ENCODE data around the gene RGS9.
A peak's percentile ranks its signal among the peaks of the same experiment; 100 is the strongest.
"Not testable (repeated sequence)": the region's sequence is repeated elsewhere in the genome, so short reads cannot be mapped to it uniquely, and the experiment has no call there.

RGS9 gene

DNA sequence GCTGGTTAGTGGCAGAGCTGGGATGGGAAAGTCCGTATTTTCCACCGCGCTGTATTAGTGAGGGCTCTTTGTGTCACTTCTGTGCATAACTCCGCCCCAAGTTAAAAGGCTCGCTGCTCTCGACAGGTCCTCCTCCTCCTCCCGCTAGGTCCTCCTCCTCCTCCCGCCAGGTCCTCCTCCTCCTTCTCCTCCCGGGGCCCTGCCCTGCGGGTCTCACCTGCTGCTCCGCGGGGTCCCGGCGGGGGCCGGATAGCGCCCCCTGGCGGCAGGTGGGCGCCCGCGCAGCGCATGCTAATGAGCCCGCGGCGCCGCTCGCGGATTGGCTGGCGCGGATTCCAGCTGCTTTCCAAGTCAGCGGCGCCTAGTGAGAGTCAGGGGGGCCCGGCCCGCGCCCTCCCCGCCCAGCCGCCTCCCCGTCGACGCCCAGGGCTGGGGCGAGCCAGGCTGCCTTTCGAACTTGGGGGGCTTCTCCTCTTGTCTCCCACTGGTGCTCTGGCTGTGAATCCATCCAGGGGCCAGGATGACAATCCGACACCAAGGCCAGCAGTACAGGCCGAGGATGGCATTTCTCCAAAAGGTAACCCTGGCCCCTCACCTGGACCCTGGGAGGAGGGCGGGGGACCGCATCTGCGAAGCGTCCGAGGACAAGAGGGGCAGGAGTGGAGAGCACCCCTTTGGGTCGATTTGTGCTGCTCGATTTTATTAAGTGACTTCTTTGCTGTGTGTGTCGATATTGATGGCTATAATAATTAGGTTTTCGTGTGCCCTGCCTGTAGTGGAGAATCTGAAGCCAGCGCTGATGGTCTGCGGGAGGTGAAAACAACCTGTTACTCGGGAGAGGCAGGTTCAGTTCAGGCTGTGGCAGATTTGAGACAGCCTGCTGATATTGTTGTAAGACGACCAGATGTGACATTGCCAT lies at the start of gene RGS9:
RGS9 (plus strand) TSS at position 350 of the 919 bp plus-strand sequence; CDS start at position 521, 171 bp downstream.
- peak; percentile 83 for DNase-seq

DNA sequence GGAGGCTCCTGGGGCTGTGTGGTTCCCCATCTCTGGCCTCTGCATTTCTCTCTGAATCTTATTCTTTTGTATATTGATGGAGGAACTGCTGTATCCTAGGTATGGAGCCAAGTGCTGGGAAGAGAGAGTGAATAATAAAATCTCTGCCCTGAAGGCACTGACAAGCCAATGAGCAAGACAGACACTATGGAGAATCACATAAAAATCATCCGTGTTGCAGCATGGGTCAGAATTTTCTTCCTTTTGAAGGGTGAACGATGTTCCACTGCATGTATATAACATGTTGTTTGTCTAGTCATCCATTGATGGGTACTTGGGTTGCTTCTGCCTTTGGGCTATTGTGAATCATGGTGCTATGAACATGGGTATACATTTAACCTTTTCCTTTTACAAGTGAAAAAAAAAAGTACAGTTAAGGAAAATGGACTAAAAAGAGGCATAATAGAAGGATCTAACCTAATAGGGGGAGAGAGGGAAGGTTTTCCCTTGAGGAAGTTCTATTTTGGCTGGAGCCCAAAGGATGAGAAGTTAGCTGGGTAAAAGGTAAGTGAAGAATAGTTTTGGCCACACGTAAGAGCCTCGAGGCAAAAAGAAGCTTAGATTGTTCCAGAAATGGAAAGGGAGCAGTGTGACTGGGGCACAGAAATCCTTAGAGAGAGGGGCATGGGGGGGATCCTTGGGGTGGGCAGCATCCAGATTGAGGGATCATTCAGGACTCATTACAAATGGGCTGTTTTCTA lies 48.4 kb upstream of the RGS9 start:
- no peak for DNase-seq

DNA sequence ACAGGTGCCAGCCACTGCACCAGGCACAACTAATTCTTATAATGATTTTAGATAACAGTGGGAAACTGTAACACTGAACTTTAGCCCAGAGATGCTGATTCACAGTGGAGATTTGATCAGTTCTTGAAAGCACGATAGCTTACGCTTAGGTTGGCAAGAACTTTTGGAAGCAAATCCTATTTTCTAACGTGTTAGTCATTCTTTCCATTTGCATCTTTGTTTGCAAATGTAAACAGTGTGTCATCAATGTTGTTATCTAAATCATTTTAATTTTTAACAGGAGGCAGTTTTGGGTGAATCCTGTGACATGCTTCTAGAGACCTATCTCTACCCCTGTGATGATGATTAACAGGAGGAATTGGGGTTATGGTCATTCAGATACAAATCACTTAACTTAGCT lies 44.9 kb upstream of the RGS9 start:
- DNase-seq = no peak

DNA sequence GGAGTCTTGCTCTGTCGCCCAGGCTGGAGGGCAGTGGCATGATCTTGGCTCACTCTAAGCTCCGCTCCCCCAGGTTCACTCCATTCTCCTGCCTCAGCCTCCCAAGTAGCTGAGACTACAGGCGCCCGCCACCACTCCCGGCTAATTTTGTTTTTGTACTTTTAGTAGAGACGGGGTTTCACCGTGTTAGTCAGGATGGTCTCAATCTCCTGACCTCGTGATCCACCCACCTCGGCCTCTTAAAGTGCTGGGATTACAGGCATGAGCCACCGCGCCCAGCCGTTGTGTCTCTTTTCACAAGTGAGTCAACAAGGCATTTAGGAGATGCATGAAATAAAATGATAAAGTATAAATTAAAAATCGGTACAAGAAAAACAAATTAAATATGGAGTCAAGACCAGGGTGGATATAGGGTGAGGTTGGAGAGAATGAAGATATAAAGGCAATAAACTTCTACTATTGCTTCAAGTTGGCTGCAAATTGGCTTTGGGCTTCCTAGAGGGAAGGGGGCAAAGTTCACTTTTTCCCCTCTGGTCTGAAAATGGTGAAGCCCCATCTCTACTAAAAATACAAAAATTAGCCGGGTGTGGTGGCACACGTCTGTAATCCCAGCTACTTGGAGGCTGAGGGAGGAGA lies 44.3 kb upstream of the RGS9 start:
- not testable (repeated sequence) for DNase-seq

DNA sequence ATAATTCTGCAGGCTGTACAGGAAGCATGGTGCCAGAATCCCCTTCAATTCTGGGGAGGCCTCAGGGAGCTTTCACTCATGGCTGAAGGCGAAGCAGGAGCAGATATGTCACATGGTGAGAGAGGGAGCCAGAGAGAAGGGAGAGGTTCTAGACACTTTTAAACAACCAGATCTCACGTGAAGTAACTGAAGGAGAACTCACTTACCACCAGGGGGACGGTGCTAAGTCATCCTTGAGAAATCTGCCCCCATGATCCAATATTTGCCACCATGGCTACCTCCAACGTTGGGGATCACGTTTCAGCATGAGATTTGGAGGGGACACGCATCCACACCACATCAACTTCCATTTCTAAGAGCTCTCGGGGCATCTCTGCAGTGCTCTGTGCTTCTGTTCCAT lies 43.2 kb upstream of the RGS9 start:
- DNase-seq = no peak

DNA sequence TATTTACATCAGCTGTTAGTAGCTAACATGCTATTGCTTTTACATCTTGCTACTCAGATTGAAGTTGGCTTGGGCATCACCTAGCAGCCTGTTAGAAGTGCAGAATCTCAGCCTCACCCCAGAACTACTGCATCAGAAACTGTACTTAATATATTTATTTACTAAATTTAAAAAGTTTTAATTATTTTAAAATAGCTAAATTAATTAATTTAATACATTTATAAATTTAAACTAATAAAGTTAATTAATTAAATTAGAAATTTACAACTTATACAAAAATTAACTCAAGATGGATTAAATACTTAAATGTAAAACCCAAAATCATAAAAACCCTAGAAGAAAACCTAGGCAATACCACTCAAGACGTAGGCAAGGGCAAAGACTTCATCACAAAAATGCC lies 41.7 kb upstream of the RGS9 start:
- DNase-seq = no peak

DNA sequence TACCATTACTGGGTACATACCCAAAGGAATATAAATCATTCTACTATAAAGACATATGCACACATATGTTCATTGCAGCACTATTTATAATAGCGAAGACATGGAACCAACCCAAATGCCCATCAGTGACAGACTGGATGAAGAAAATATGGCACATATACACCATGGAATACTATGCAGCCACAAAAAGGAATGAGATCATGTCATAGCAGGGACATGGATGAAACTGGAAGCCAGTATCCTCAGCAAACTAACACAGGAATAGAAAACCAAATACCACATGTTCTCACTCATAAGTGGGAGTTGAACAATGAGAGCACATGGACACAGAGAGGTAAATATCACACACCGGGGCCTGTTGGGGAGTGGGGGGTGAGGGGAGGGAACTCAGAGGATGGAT lies 40.8 kb upstream of the RGS9 start:
- DNase-seq = not testable (repeated sequence)

DNA sequence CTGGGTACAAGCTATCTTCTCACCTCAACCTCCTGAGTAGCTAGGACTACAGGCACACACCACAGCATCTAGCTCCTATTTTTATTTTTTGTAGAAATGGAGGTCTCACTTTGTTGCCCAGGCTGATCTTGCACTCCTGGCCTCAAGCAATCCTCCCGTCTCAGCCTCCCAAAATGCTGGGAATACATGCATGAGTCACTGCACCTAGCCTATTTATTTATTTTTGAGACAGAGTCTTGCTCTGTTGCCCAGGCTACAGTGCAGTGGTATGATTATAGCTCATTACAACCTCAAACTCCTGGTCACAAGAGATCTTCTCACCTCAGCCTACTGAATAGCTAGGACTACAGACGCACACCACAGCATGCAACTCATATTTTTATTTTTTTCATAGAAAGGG lies 40.1 kb upstream of the RGS9 start:
- no peak for DNase-seq

DNA sequence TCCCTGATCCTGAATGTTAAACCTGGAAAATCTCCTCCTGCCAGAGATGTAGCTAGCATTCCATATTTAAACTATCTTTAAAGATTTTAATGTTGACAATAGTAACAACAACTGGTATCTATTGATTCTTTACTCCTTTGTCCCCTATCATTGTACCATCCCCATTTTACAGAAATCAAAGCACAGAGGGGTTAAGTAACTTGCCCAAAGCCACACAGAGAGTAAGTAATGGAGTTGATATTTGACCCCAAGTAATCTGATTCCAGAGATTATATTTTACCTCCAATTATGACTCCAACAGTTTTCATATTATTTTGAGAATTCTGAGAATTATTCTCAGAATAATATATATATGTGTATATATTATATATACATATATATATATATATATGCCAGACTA lies 37.7 kb upstream of the RGS9 start:
- no peak for DNase-seq

DNA sequence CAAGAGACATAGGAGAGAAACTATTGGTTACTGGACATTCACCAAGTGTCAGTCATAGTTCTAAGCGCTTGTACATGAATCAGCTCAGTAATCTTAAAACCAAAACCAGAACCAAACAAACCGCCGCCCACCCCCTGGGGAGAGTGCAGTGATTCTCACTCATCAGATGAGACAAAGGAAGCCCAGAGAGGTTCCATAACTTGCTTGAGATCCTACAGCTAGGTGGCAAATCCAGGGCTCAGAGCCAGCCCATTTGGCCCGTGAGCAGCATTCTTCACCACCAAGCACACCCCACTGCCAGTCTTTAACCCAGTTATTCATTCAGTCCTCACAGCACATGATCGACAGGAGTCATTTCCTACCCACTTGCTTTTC lies 37.2 kb upstream of the RGS9 start:
- DNase-seq = peak; percentile 84

DNA sequence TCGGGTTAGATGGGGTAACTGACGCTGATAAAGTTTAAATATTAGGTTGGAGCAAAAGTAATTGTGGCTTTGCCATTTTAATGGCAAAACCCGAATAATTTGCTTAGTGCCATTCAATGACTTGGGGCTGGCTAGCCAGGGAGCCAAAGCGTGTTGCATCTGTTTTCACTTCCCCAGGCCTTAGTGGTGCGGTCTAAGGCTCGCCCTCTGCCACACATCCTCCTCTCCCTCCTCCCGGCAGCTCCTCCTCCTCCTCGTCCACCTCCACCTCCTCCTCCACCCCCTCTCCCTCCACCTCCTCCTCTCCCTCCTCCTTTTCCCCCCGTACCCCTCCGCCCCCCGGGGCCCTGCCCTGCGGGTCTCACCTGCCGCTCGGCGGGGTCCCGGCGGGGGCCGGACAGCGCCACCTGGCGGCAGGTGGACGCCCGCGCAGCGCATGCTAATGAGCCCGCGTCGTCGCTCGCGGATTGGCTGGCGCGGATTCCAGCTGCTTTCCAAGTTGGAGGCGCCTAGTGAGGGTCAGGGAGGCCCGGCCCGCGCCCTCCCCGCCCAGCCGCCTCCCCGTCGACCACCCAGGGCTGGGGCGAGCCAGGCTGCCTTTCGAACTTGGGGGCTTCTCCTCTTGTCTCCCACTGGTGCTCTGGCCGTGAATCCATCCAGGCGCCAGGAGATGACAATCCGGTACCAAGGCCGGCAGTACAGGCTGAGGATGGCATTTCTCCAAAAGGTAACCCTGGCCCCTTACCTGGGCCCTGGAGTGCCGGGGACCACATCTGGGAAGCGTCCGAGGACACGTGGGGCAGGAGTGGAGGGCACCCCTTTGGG lies 36.6 kb upstream of the RGS9 start:
- DNase-seq = peak; percentile 79

DNA sequence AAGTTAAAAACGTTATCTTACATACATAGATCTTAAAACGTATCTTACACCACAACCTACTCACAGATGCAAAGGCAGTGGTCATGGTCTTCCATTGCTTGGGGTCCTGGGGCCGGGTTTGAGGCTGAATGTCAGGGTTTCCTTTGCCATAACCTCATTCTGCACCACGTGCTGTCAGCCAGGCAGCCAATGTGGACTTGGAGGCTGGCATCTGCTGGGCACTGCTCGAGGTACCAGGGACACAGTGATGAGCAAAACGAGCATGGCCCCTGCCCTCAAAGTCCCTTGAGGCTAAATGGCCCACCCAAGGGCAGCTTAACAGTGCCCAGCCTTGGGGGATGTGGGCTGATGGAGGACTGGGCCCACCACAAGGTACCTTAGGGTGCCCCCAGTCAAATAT lies 35.8 kb upstream of the RGS9 start:
- no peak for DNase-seq

DNA sequence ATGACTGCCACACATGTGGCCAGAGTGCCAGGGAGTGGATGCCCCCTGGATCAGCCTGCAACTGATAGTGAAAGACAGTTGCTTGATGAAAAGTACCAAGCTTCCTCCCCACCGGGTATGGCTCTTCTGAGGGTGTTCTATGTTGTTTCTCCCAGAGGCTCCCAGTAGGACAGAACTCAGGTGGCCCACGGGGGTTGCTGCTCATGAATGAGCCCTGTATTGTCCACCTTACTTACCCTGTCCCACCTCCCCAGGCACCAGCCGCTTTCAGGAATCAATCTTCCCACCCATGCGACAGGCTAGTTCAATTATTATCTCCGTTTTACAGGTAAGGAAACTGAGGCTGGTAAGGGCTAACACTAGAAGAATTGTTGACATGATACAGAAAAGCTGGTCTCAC lies 34.9 kb upstream of the RGS9 start:
- no peak for DNase-seq

DNA sequence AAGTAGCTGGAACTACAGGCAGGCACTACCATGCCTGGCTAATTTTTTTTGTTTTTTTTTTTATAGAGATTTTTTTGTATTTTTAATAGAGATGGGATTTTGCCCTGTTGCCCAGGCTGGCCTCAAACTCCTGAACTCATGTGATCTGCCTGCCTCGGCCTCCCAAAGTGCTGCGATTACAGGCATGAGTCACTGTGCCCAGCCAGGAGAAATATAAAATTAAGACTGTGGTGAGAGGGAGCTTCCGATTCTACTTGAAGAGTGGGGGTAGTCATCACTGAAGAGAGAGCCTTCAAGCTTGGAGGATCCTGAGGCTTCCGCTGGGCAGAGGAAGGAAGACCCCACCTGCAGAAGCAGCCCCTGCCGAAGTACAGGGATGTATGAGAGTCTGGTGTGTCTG lies 34.4 kb upstream of the RGS9 start:
- DNase-seq = no peak

DNA sequence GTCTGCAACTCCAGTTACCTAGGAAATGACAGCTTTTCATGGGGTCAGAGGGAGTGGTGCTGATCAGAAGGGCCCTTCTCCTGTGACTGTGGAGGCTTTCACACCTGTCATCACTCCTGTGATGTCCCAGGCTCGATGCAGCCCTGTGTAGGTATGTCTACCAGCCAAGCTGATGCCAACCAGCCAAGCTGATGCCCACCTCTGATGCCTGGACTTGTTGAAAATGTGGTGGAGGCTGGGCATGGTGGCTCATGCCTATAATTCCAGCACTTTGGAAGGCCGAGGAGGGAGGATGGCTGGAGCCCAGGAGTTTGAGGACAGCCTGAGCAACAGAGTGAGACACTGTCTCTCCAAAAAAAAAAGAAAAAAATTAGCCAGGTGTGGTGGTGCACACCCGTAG lies 33.7 kb upstream of the RGS9 start:
- DNase-seq = no peak

DNA sequence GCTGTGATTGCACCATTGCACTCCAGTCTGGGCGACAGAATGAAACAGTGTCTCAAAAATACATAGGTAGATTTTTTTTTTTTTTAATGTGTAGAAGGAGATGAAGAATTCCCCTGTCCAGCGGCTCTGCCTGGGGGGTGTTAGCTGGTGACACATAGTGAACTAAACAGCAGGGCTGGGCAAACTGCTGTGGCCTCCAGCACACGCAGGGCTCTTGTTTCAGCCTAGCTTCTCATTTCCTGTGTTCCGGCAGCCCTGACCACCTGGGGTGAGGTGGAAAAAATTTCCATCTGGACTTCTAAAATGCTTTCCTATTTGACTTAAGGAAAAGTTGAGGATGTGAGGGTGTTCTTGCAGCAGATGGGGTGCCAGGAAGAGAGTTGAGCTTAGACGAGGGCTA lies 33.3 kb upstream of the RGS9 start:
- DNase-seq = no peak

DNA sequence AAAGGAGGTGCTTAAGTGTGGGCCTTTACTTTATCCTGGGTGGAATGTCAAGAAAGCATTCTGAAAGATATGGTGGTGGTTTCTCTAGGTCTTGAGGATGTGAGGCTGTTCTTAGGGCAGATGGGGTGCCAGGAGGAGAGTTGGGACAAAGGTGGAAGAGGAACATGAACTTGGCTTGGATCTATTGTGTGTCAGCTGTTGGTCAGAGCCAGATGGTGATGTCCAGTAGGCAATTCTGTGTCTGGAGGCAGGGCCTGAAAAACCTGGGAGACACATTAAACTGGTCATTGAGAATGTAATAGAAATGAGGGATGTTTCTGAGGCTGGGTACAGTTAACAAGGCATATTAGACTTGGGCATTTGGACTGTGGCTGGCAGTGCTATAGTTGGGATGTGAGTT lies 32.6 kb upstream of the RGS9 start:
- DNase-seq = no peak

DNA sequence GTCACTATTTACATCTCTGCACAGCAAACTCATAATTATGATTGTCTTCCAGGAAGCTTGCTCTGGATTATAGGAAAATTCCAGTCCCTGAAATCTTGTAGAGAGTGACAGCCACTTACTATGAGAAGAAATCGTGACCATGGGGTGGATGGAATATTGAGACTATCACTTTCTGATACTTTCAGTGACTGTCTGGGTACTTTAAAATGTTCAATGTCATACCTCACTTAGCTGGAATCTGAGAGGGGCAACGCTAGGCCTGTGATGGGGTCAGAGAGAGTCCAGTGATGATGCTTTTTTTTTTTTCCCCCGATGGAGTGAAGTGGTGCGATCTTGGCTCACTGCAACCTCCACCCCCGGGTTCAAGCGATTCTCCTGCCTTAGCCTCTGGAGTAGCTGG lies 32.2 kb upstream of the RGS9 start:
- DNase-seq = no peak

DNA sequence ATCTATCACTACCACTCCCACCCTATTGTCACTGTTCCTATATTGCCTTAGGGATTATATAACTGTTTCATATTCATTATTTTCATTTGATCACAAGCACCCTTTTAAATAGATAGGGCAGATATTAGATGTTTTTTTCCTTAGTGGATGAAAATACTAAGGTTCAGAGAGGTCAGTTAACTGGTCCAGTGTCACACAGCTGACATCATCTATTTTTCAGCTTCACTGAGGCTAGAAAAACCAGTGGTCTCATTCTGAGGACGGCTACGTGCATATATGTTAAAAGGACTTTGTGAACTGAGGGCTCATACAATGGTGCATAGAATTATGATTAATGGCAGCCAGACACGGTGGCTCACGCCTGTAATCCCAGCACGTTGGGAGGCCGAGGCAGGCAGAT lies 29.0 kb upstream of the RGS9 start:
- DNase-seq = no peak

DNA sequence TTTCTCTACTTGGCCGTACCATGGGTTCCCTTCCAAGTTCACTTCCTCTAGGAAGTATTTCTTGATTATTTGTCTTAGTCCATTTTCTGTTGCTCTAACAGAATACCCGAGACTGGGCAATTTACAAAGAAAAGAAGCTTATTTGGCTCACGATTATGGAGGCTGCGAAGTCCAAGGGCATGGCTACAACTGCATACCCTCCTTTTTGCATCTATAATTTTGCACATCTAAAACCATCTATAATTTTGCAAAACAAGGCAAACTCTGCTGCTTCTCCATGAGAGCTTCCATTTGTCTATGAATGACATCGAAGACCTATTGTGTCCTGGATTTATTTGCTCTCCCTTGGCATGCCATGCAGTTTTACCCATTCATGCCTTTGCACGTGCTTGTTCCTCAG lies 27.6 kb upstream of the RGS9 start:
- DNase-seq = no peak

DNA sequence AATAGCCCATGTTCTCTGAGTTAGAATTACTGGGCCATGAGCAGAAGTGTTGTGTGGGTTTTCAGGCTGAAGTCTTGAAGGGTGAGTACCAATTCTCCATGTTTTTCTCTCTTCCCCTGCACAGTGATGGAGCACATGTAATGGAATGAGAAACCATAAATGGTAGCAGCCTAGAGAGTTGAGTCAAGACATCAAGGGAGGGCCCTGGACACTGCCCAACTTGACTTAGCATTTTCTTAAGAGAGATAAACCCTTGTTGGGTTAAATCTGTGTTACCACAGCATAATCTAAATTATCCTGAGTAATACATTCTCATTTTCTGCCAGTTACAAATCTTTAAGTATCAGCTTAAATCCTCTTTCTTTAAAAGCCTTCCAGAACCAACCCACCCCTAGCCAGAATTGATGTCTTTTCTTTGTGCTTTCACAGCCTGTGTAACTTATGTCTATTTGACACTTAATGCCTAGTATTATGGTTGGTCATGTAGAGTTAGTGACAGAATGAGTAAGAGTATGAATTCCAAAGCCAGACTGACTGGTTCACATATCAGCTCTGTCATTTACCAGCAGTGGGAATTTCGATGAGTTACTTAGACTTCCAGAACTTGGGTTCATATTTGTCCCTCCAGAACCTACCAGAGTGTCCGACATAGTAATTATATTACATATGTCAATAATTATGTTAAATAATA lies 27.0 kb upstream of the RGS9 start:
- DNase-seq = no peak

DNA sequence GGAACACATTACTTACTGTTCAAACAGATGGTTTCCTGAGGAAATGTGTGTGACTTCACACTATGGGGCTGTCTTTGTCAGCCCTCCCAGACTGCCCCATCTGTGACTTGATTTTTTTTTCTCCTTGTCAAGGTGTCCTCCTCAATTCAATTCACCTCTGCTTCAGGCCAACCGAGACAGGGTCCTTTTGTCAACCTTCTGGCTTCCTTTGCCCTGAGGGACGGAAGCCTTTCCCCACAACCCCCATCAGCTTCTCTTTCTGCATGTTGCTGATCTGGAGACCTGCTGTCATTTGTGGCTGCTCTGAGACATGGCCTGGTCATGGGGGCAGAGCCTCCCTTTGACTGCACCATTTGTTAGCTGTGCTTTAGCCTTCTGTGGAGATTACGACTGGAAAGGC lies 21.3 kb upstream of the RGS9 start:
- no peak for DNase-seq
